Measurements from ENCODE around the gene NR4A1. TPM values are rescaled to one million over a fixed set of nuclear protein-coding genes. Genes with fewer than 3 reads are reported as not detected.

Gene NR4A1
- total RNA-seq: 0.27 and 1.4 TPM in 2 replicates

DNA sequence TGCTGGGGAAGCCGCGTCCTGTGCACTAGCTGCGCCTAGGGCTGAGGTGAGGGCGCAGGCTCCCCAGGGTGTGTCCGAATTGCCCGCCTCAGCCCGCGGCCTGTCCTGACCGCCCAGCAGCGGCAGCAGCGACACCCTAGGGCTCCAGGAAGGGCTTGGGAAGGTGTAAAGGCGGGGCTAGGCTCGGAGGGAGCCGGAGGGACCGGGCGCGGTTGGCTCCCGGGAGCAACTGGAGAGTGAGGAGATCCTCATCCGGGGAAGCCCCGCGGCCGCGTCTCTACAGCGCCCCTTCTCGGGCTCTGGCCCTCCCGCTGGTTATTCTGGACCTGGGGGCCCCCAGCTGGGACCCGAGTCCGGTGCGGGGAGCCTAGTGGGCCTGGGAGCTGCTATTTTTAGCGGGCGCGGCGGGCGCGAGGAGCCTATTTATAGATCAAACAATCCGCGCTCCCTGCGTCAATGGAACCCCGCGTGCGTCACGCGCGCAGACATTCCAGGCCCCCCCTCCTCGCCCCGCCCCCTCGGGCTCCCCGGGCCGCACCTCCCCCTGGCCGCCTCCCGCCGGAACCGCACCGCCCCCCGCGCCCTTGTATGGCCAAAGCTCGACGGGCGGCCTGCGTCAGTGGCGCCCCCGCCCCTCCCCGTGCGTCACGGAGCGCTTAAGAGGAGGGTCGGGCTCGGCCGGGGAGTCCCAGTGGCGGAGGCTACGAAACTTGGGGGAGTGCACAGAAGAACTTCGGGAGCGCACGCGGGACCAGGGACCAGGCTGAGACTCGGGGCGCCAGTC, at the start of gene NR4A1:
Gene NR4A1, plus strand, starts transcription at position 685 of the 784 bp plus-strand sequence. CDS start 2,887 bp downstream, outside the sequence.

DNA sequence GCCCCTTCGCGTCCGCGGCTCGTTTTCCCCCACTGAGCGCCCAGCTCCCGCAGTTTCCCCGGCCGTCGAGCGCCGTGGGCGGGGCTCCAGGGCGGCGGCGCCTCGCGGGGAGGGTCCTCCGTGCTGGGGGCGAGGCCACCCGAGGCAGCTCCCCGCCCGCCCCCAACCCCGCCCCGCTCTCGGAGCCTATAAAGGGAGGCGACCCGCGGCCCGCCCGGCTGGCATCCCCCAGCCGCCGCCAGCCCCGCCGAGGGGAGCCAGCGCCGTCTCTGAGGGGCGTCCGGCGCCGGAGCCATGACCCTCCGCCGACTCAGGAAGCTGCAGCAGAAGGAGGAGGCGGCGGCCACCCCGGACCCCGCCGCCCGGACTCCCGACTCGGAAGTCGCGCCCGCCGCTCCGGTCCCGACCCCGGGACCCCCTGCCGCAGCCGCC, 44.5 kb upstream of the NR4A1 start, which contains the start of gene TAMALIN:
Gene TAMALIN, plus strand, starts transcription at position 221 of the 432 bp plus-strand sequence. Its CDS starts 74 bp downstream, at position 295.

DNA sequence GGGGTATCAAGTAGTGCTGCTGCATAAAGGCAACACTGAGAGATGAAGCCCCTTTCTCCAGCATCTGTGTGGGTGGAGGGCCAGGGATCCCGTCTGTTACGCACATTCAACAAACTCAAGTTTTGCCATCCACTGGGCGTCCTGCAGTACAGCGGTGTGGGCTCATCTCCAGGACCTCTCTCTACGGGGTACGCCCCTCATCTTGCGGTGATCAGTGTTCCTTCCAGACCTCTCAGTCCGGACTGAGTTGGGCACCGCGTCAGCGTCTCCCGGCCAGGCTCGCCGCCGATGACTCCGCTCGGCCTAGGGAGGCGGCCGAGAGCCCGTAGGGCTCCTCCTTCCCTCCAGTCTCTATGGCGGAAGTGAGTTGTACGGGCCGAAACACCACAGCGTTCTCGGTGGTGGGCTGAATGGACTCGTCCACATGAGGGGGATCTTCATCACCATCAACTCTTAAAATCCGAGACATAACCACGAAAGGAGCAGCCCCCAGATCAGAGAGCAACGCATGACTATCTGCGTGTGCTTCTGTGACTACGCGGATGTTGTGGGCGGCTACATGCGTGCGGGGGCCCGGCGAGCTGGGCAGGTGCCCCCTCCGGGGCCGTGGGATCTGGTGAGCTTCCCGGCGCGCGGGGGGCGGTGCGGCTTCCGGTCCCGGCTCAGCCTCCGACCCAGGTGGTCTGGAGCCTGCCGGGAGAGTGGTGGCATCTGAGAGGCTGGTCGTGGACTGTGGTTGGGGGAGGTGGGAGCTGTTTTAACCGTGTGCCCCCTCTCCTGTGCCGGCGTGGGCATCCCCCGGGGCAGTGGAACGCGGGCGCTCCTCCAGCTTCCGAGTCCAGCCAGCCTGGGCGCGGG, 18.3 kb downstream of the NR4A1 start, which contains the start of gene ATG101:
Gene ATG101, plus strand, starts transcription at position 652 of the 858 bp plus-strand sequence. CDS start 3,673 bp downstream, outside the sequence.

DNA sequence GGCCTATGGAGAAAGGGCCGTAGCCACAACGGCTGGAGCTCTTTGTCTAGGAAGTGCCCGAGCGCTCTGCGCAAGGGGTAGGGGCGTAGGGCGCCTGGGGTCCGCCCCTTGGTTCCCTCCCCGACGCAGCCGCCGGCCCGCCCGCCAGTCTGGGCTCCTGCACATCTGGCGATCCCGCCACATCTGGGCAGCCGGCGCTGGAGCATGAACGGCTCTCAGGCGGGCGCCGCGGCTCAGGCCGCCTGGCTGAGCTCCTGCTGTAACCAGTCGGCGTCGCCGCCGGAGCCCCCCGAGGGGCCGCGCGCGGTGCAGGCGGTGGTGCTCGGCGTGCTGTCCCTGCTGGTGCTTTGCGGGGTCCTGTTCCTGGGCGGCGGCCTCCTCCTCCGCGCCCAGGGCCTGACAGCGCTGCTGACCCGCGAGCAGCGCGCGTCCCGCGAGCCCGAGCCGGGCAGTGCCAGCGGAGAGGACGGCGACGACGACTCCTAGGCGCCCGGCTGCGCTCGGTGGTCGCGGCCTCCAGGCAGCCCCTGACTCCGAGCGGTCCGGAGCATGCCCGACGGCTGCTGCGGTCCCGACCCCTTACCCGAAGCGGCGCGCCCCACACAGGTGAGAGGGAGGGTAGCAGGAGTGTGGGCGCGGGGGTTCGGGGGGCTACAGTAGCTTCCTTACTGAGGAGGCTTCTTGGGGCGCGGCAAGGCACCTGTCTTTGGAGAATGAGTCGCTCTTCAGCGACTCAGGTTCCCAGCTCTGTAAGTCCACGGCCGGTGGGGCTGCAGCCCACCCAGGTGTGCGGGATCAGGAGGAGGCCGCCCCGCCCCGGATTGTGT, 28.5 kb downstream of the NR4A1 start, which contains the start of gene SMIM41:
Gene SMIM41, plus strand, starts transcription at position 129 of the 827 bp plus-strand sequence. Its CDS starts 76 bp downstream, at position 205.

Other genes starting within 250 kb of the NR4A1 start
- 0.18 and 0.19 TPM in 2 replicates for gene FIGNL2, start 202.7 kb upstream of the NR4A1 start, total RNA-seq
- under 0.01 and 0.09 TPM in 2 replicates for gene ANKRD33, start 163.3 kb upstream of the NR4A1 start, total RNA-seq
- 448 and 520 TPM in 2 replicates for gene ACVRL1, start 143.9 kb upstream of the NR4A1 start, total RNA-seq
- gene ACVR1B, start 99.7 kb upstream of the NR4A1 start, total RNA-seq: 12.9 and 20.0 TPM in 2 replicates
- gene TAMALIN, start 44.5 kb upstream of the NR4A1 start, total RNA-seq: 30.7 and 41.4 TPM in 2 replicates
- gene ATG101, start 18.5 kb downstream of the NR4A1 start, total RNA-seq: 81.8 and 87.6 TPM in 2 replicates
- under 0.01 TPM in 1 of 2 replicates, not detected in the other for gene SMIM41, start 28.3 kb downstream of the NR4A1 start, total RNA-seq
- gene KRT80, start 140.6 kb downstream of the NR4A1 start, total RNA-seq: 5.5 and 6.7 TPM in 2 replicates
- gene KRT7, start 181.8 kb downstream of the NR4A1 start, total RNA-seq: 1,160 and 1,591 TPM in 2 replicates
- gene KRT86, start 223.2 kb downstream of the NR4A1 start, total RNA-seq: 0.85 TPM in 1 of 2 replicates, not detected in the other
- 0.18 TPM in 1 of 2 replicates, not detected in the other for gene KRT81, start 240.1 kb downstream of the NR4A1 start, total RNA-seq

Measured in endothelial cell of coronary artery (primary cell).